ENCODE data around the gene GNG7. TPM values are rescaled to one million over a fixed set of nuclear protein-coding genes. Genes with fewer than 3 reads are reported as not detected.

The GNG7 gene
- total RNA-seq, 1 experiment from 2014 or later = 9.6 TPM

DNA sequence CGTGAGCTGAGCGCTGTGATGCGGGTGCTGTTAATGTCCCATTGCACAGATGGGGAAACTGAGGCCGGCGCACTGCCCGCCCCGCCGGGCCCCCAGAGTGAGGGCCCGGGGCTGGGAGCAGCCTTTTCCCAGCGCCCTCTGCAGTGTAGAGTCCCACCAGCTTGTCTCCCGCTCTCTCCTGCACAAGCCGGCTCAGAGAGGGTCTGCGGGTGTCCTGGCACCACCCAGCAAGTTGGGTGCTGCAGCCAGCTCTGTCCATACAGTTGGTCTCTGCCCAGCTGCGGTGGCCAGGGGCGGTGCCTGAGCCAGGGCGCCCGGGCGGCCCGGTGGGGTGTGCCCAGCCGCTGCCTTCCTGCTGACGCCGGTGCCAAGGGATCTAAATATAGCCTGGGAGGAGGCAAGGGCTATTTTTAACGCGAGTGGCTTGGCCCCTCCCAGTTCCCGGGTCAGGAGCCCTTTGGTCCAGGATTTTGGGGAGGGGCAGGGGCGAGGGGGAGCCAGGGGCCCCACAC lies 207.3 kb downstream of the GNG7 start:
- TF ChIP-seq MXD4 (CRISPR knock-in tag; IDR thresholded peaks at IDR 0.05; ENCODE audit: borderline replicate concordance) = no peak
- TF ChIP-seq CBFB (CRISPR knock-in tag; IDR thresholded peaks at IDR 0.05; ENCODE audit: low read depth) = 0 out of 2 replicates have a peak, but pooled peaks have one; percentile 3
- TF ChIP-seq ATF6 (CRISPR knock-in tag; IDR thresholded peaks at IDR 0.05) = no peak
- TF ChIP-seq TEAD1 (CRISPR knock-in tag; IDR thresholded peaks at IDR 0.05) = no peak
- TF ChIP-seq GTF2I (CRISPR knock-in tag; conservative IDR thresholded peaks at IDR 0.05) = peak; percentile 79
- TF ChIP-seq, protein P1, sequence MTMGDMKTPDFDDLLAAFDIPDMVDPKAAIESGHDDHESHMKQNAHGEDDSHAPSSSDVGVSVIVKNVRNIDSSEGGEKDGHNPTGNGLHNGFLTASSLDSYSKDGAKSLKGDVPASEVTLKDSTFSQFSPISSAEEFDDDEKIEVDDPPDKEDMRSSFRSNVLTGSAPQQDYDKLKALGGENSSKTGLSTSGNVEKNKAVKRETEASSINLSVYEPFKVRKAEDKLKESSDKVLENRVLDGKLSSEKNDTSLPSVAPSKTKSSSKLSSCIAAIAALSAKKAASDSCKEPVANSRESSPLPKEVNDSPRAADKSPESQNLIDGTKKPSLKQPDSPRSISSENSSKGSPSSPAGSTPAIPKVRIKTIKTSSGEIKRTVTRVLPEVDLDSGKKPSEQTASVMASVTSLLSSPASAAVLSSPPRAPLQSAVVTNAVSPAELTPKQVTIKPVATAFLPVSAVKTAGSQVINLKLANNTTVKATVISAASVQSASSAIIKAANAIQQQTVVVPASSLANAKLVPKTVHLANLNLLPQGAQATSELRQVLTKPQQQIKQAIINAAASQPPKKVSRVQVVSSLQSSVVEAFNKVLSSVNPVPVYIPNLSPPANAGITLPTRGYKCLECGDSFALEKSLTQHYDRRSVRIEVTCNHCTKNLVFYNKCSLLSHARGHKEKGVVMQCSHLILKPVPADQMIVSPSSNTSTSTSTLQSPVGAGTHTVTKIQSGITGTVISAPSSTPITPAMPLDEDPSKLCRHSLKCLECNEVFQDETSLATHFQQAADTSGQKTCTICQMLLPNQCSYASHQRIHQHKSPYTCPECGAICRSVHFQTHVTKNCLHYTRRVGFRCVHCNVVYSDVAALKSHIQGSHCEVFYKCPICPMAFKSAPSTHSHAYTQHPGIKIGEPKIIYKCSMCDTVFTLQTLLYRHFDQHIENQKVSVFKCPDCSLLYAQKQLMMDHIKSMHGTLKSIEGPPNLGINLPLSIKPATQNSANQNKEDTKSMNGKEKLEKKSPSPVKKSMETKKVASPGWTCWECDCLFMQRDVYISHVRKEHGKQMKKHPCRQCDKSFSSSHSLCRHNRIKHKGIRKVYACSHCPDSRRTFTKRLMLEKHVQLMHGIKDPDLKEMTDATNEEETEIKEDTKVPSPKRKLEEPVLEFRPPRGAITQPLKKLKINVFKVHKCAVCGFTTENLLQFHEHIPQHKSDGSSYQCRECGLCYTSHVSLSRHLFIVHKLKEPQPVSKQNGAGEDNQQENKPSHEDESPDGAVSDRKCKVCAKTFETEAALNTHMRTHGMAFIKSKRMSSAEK (CRISPR knock-in tag; IDR thresholded peaks at IDR 0.05; ENCODE audit: borderline replicate concordance) = no peak
- 0 out of 2 replicates have a peak, but pooled peaks have one; percentile 70 for TF ChIP-seq ZNF121 (CRISPR knock-in tag; IDR thresholded peaks at IDR 0.05)
- no peak for TF ChIP-seq GABPB1 (CRISPR knock-in tag; IDR thresholded peaks at IDR 0.05)
- TF ChIP-seq RELA (CRISPR knock-in tag; IDR thresholded peaks at IDR 0.05; ENCODE audit: borderline replicate concordance) = no peak
- TF ChIP-seq HMGXB4 (CRISPR knock-in tag; IDR thresholded peaks at IDR 0.05) = peak; percentile 28; the same call in 1 of the 2 replicates
- ATAC-seq (peak; percentile 54), DNase-seq (ENCODE audit: low spot score) (no peak)
- POLR2A ChIA-PET = interaction anchor here (1.5 to 2.6 kb wide), 2 partner anchors 19 to 46 kb away, joined by 5 to 14 read pairs; partner anchors contain the start of gene GADD45B
- peak overlapping the region; percentile 34; the same call in 1 of the 2 replicates for H3K4me3 Mint-ChIP-seq
- peaks cover 41% of the 10 kb centered on the region for H3K27me3 Mint-ChIP-seq (ENCODE audit: low read depth)
- no peaks in the 10 kb centered on the region for H3K9me3 Mint-ChIP-seq
- H3K27ac Mint-ChIP-seq = no peak overlapping the region
- CTCF ChIA-PET = interaction anchor here (0.7 to 2.5 kb wide), 6 partner anchors 16 to 119 kb away, joined by 3 to 21 read pairs (median 4); partner anchors contain the start of gene GADD45B
- no peaks in the 10 kb centered on the region for H3K36me3 Mint-ChIP-seq
- peaks cover 21% of the 10 kb centered on the region for H3K4me1 Mint-ChIP-seq

DNA sequence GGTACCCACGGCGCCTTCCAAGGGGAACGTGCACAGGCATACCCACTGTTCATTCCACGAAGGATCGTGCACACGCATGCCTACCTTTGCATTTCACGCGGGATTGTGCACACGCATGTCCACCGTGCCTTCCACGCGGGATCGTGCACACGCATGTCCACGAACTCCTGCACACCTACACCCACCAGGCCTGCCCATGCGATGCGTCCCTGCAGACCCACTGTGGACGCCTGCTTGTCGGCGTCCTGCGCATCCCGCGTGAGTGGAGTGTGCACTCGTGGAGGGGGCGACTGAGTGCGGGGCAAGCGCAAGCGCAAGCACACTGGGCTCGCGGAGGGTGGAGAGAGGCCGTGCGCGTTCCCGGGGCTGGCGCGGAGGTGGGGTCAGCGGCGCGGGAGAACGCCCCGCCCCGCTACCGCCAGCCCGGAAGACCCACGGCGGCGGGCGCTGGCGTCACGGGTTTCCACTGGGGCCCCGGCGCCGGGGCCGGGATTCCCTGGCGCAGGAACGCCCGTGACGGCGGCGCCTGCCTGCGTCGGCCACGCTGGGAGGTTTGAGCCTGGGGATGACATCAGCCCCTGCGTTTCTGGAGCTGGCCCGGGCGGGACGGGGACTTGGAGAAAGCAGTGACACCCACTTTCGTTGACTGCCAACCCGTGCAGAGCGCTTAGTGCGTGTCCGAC lies 207.9 kb downstream of the GNG7 start:
- peaks cover 18% of the 10 kb centered on the region for H3K4me1 Mint-ChIP-seq
- DNase-seq (ENCODE audit: low spot score) (no peak), ATAC-seq (peak; percentile 47)
- no peak overlapping the region for H3K27ac Mint-ChIP-seq
- peaks cover 47% of the 10 kb centered on the region for H3K27me3 Mint-ChIP-seq (ENCODE audit: low read depth)
- no peaks in the 10 kb centered on the region for H3K36me3 Mint-ChIP-seq
- H3K9me3 Mint-ChIP-seq = no peaks in the 10 kb centered on the region
- peak overlapping the region; percentile 66 for H3K4me3 Mint-ChIP-seq
- TF ChIP-seq FOXP1 (CRISPR knock-in tag; IDR thresholded peaks at IDR 0.05; ENCODE audit: borderline replicate concordance) (peak; percentile 31; the same call in 1 of the 2 replicates), ZBTB21 (CRISPR knock-in tag; IDR thresholded peaks at IDR 0.05; ENCODE audit: borderline replicate concordance) (0 out of 2 replicates have a peak, but pooled peaks have one; percentile 22), CBFB (CRISPR knock-in tag; IDR thresholded peaks at IDR 0.05; ENCODE audit: low read depth) (0 out of 2 replicates have a peak, but pooled peaks have one; percentile 16), GABPB1 (CRISPR knock-in tag; IDR thresholded peaks at IDR 0.05) (0 out of 2 replicates have a peak, but pooled peaks have one; percentile 25), HMGXB4 (CRISPR knock-in tag; IDR thresholded peaks at IDR 0.05) (0 out of 2 replicates have a peak, but pooled peaks have one; percentile 48), PRDM15 (CRISPR knock-in tag; IDR thresholded peaks at IDR 0.05) (0 out of 2 replicates have a peak, but pooled peaks have one; percentile 2), MXD4 (CRISPR knock-in tag; IDR thresholded peaks at IDR 0.05; ENCODE audit: borderline replicate concordance) (no peak), JUN (CRISPR knock-in tag; IDR thresholded peaks at IDR 0.05) (no peak)
- TF ChIP-seq, protein P2, sequence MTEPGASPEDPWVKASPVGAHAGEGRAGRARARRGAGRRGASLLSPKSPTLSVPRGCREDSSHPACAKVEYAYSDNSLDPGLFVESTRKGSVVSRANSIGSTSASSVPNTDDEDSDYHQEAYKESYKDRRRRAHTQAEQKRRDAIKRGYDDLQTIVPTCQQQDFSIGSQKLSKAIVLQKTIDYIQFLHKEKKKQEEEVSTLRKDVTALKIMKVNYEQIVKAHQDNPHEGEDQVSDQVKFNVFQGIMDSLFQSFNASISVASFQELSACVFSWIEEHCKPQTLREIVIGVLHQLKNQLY (CRISPR knock-in tag; IDR thresholded peaks at IDR 0.05) = no peak
- ChIA-PET POLR2A (interaction anchor here (1.5 to 2.6 kb wide), 2 partner anchors 18 to 46 kb away, joined by 5 to 14 read pairs; partner anchors contain the start of gene GADD45B), CTCF (interaction anchor here (0.7 to 2.5 kb wide), 6 partner anchors 15 to 119 kb away, joined by 3 to 21 read pairs (median 4); partner anchors contain the start of gene GADD45B)

All from WTC11 (cell line).